AG04449 (cell line): ENCODE measurements around the gene ZNF474.
"Not testable (repeated sequence)": the region's sequence is repeated elsewhere in the genome, so short reads cannot be mapped to it uniquely, and the experiment has no call there.

Source experiments
- CTCF ChIA-PET: fragments of 350-600 bp; formaldehyde crosslinking; extraction: SDS; loops from one replicate; lab custom pipeline; 2021; ENCODE audit warnings: antibody characterized with exemption; lab: Yijun Ruan, JAX
- POLR2A ChIA-PET: fragments of 400-600, 350-600 bp; formaldehyde crosslinking; extraction: SDS; loops from one replicate; lab custom pipeline; 2020; ENCODE audit warnings: antibody characterized with exemption, inconsistent platforms; lab: Yijun Ruan, JAX
- DNase-seq: peaks from one replicate; pipeline ENCODE4 v3.0.0-alpha.2; 2010; ENCODE audit warnings: low read depth, low spot score
- H3K4me3 ChIP-seq: 2 replicates; pipeline ENCODE4 v1.5.1; 2011; ENCODE audit warnings: low read depth, mild to moderate bottlenecking, control low read depth, low read length
- TF ChIP-seq, protein P1 (sequence below): IDR thresholded peaks from one replicate; pipeline ENCODE4 v1.5.1; 2011; ENCODE audit warnings: mild to moderate bottlenecking, moderate library complexity, low read length, control low read depth, inconsistent platforms; ENCODE audit not compliant: insufficient read depth; ENCODE audit errors: missing control alignments

The ZNF474 gene

DNA sequence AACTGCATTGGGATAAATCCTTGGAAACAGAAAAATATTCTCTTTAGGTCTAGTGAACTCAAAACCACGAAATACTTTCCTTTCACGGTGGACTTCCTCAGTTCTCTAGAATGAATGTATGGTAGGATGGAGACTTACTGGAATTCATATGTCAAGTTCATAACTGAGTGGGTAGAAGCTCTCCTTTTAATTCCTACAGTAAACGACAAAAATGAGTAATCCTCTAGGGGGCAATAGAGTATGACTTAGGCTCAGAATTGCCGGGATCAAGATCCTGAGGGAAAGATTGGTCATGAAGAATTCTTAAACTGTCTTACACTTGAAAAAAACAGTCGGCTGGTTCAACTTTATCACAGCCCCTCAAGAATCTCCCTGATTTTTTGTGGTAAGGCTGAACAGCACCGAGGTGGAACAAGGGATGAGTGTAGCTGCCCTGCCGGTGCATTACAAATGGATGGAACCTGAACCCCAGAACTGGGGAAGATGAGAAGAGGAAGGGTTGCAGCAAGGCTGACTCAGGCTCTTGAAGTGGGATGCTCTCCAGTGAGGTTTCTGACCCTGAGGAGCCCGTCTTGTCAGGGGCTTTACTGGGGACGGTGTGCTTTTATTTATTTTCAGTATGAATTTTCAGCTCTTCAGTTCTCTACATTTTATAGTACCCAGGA is 37.3 kb upstream of the ZNF474 start:
- H3K4me3 ChIP-seq = peak overlapping the region; percentile 19
- ChIA-PET POLR2A (interaction anchor here (0.7 to 3.0 kb wide), 7 partner anchors 11 to 72 kb away, joined by 3 to 60 read pairs (median 4); partner anchors contain the start of gene LOX), CTCF (interaction anchor here (0.7 to 7.8 kb wide), 26 partner anchors 8 to 325 kb away, joined by 3 to 166 read pairs (median 5); partner anchors contain the start of gene LOX)
- TF ChIP-seq, protein P1, sequence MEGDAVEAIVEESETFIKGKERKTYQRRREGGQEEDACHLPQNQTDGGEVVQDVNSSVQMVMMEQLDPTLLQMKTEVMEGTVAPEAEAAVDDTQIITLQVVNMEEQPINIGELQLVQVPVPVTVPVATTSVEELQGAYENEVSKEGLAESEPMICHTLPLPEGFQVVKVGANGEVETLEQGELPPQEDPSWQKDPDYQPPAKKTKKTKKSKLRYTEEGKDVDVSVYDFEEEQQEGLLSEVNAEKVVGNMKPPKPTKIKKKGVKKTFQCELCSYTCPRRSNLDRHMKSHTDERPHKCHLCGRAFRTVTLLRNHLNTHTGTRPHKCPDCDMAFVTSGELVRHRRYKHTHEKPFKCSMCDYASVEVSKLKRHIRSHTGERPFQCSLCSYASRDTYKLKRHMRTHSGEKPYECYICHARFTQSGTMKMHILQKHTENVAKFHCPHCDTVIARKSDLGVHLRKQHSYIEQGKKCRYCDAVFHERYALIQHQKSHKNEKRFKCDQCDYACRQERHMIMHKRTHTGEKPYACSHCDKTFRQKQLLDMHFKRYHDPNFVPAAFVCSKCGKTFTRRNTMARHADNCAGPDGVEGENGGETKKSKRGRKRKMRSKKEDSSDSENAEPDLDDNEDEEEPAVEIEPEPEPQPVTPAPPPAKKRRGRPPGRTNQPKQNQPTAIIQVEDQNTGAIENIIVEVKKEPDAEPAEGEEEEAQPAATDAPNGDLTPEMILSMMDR = peak; percentile 21
- DNase-seq = peak; percentile 77

DNA sequence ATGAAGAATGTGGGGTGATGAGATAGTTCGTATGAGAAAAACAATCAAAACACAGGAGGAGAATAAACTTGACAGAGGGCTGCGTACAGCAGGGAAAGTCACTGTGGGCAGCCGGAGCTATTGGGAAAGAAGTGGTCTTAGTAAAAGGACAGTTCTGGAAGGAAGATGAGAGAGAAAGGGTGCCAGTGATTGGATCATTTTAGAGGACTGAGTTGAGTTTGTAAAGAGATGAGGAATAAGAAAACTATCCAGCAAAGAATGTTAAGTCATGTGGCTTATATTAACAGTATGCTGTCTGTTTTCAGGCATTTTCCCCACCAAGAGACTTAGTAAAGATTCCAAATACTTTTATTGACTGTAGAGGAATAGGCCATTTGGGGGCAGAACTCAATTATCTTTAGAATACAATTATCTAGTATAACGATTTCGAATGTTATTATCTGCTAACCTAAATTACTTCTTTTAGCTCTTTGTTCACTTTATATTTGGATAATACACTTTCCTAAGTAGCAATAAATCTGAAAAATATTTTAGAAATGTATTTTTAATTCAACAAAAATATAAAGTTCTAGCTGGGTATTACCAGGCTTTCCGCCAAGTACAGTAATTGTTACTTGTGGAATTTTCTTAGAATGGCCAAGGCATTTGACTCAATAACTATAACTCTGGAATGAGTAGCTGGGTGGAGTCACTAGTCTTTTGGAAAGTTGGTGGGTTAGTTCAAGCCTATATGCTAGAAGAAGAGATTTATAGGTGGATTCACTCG is 35.7 kb upstream of the ZNF474 start:
- H3K4me3 ChIP-seq = peak overlapping the region; percentile 30
- TF ChIP-seq, protein P1 = no peak
- DNase-seq = peak; percentile 90
- ChIA-PET POLR2A (interaction anchor here (0.8 to 3.0 kb wide), 9 partner anchors 16 to 124 kb away, joined by 3 to 60 read pairs (median 4); partner anchors contain the start of genes LOX and ZNF474), CTCF (interaction anchor here (1.1 to 7.8 kb wide), 10 partner anchors 9 to 126 kb away, joined by 4 to 166 read pairs (median 7); partner anchors contain the start of gene LOX)

DNA sequence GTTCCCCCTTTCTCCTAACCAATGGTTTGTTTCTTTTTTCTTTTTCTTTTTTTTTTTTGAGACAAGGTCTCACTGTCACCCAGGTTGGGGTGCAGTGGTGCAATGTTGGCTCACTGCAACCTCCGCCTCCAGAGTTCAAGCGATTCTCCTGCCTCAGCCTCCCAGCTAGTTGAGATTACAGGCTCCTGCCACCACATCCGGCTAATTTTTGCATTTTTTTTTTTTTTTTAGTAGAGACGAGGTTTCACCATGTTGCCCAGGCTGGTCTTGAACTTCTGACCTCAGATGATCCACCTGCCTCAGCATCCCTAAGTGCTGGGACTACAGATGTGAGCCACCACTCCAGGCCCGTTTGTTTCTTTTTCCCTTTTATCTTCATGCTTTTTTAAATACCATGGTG is 35.1 kb upstream of the ZNF474 start:
- CTCF ChIA-PET = interaction anchor here (0.9 to 7.8 kb wide), 9 partner anchors 9 to 127 kb away, joined by 3 to 166 read pairs (median 7); partner anchors contain the start of genes LOX and ZNF474
- POLR2A ChIA-PET = interaction anchor here (0.8 to 3.0 kb wide), 7 partner anchors 17 to 125 kb away, joined by 4 to 60 read pairs (median 5); partner anchors contain the start of genes LOX and ZNF474
- DNase-seq = not testable (repeated sequence)

DNA sequence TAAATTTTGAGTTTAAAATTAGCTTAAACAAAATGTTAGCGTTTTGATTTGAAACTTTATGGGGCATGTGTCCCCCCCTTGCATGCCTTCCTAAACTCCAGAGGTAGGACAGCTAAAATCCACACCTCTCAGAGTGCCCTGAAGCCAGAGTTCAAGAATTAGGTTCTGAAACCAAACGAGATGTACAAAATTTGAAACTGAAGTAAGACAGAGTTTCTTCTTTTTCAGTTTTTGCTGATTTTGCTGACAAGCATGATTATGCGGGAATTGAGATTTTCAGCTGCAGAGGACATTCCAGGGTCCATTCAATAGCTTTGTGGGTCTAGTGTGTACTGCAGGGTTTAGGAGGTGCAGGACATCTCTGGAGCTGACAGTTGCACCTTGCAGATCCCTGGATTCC is 34.2 kb upstream of the ZNF474 start:
- ChIA-PET POLR2A (interaction anchor here (1.0 kb wide), 2 partner anchors 18 to 20 kb away, joined by 3 read pairs; no protein-coding TSS in a partner anchor), CTCF (interaction anchor here (0.8 to 7.8 kb wide), 9 partner anchors 9 to 128 kb away, joined by 3 to 166 read pairs (median 6); partner anchors contain the start of genes LOX and ZNF474)
- no peak overlapping the region for H3K4me3 ChIP-seq
- no peak for DNase-seq
- TF ChIP-seq, protein P1 = no peak

More for the DNA sequence above, 35.1 kb upstream of the ZNF474 start:
- H3K4me3 ChIP-seq = not testable (repeated sequence)

DNA sequence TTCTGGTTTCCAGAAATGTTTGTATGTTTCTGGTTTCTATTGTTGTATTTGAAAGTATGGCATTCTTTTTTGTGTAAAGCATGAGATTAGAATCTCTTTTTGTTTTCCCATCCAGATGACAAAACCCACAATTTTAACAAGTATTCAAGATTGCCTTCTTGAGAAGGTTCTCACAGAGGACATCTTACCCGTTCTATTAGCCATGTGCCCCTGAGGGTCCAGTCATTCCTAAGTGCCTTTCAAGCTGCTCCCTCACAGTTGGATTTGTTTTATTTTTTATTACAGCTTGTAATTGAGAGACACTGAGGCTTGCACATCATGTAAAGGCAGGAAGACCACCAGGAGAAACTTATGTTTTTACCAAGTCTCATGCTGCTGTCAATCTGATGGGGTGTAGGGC is 32.0 kb upstream of the ZNF474 start:
- ChIA-PET CTCF (interaction anchor here (0.9 to 7.8 kb wide), 8 partner anchors 16 to 129 kb away, joined by 3 to 166 read pairs (median 4); a partner anchor contains a TSS), POLR2A (no interaction called here)
- TF ChIP-seq, protein P1 = no peak
- no peak overlapping the region for H3K4me3 ChIP-seq
- DNase-seq = no peak

DNA sequence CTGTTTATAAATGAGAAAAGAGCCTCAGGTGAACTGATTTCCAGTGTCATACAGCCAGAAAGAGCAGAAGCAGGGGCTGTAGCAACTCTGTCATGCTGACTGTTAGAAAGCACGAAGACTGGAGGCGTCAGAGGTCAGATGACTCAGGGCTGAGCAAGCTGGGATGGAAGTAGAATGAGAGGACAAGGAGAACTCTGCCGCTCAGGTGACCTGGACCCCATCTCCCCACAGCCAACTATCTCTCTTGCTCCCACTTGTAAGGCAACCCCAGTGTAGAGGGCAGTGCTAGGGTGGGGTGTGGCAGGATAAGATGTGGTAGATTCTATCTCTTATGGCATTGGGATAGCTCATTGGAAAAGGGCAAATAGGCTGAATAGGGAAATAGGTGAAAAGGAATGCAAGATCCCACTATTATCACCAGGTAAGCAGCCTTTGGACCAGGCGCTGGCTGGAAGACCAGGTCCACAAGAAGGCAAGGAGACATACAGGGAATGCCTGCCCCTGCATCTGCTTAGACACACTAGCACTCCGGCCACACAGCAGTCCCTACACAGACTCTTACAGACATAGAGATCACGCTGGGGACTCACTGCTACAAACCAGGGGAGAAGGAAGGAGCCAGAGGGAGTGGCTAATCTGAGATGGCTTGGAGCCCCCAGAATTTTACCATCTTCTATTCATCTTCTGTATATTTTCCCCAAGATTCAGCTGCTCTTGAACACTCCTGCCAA is 30.1 kb upstream of the ZNF474 start:
- ChIA-PET POLR2A (interaction anchor here (0.6 to 1.2 kb wide), 3 partner anchors 23 to 64 kb away, joined by 3 to 5 read pairs (median 3); no protein-coding TSS in a partner anchor), CTCF (interaction anchor here (0.7 to 1.4 kb wide), 5 partner anchors 23 to 134 kb away, joined by 3 to 6 read pairs (median 4); no protein-coding TSS in a partner anchor)
- no peak overlapping the region for H3K4me3 ChIP-seq
- no peak for DNase-seq
- TF ChIP-seq, protein P1 = no peak
